IMR-90 (cell line): ENCODE measurements around the gene NCAM1. TPM values are rescaled to one million over a fixed set of nuclear protein-coding genes. Genes with fewer than 3 reads are reported as not detected.

Experiments used
- ATAC-seq: fragments of 200-7000 bp; cut with Tn5 transposase; 2 replicates; pipeline ENCODE4 v1.9.1; 2020; ENCODE audit warnings: low read depth, mild to moderate bottlenecking, moderate library complexity
- BruUV-seq: library from RNA; stranded (reverse); fragments of 400-500 nt; replicated peaks from 2 replicates; lab custom pipeline; 2021; lab: Mats Ljungman, UMichigan
- CTCF ChIA-PET: fragments of 300-600 bp; formaldehyde crosslinking; extraction: SDS; loops from one replicate; lab custom pipeline; 2021; ENCODE audit warnings: antibody characterized with exemption; lab: Yijun Ruan, JAX
- POLR2A ChIA-PET: fragments of 300-600 bp; sonication (Branson Sonifier 250); formaldehyde crosslinking; loops from one replicate; lab custom pipeline; 2022; ENCODE audit warnings: antibody characterized with exemption; ENCODE audit not compliant: unreplicated experiment; lab: Charles Lee
- DNase-seq: peaks from one replicate; pipeline ENCODE4 v3.0.0; 2013
- H2AFZ ChIP-seq: replicated peaks from 2 replicates; pipeline ENCODE3; 2013; ENCODE audit warnings: low read length, mild to moderate bottlenecking; ENCODE audit not compliant: poor library complexity
- H2AK5ac ChIP-seq: 2 replicates; pipeline ENCODE4 v1.6.1; 2013; ENCODE audit warnings: low read depth, low read length, inconsistent platforms
- H2AK9ac ChIP-seq: replicated peaks from 2 replicates; pipeline ENCODE3; 2013; ENCODE audit warnings: mild to moderate bottlenecking, low read depth, low read length, moderate library complexity; ENCODE audit not compliant: poor library complexity
- H2BK120ac ChIP-seq: 2 replicates; pipeline ENCODE4 v1.6.1; 2013; ENCODE audit warnings: low read depth, low read length, inconsistent platforms
- H2BK15ac ChIP-seq: 3 replicates; pipeline ENCODE4 v1.6.1; 2013; ENCODE audit warnings: low read depth, low read length, inconsistent platforms
- H2BK20ac ChIP-seq: 2 replicates; pipeline ENCODE4 v1.6.1; 2013; ENCODE audit warnings: low read depth, mild to moderate bottlenecking, inconsistent platforms, low read length, moderate library complexity
- H2BK5ac ChIP-seq: 2 replicates; pipeline ENCODE4 v1.6.1; 2013; ENCODE audit warnings: mild to moderate bottlenecking, low read depth, low read length, inconsistent platforms; ENCODE audit not compliant: poor library complexity, severe bottlenecking
- H3K14ac ChIP-seq: replicated peaks from 2 replicates; pipeline ENCODE4 v1.6.1; 2013; ENCODE audit warnings: low read depth, low read length, inconsistent platforms
- H3K18ac ChIP-seq: 2 replicates; pipeline ENCODE4 v1.6.1; 2013; ENCODE audit warnings: low read depth, low read length, control low read depth
- H3K23ac ChIP-seq: 2 replicates; pipeline ENCODE4 v1.6.1; 2013; ENCODE audit warnings: low read depth, low read length, inconsistent platforms
- H3K27ac ChIP-seq: 2 replicates; pipeline ENCODE4 v1.5.1; 2013; ENCODE audit warnings: mild to moderate bottlenecking, control low read depth, low read length; ENCODE audit not compliant: insufficient read depth
- H3K27me3 ChIP-seq: 2 replicates; pipeline ENCODE4 v1.6.1; 2013; ENCODE audit warnings: low read length; ENCODE audit not compliant: control insufficient read depth, insufficient read depth
- H3K36me3 ChIP-seq: 2 replicates; pipeline ENCODE4 v1.6.1; 2013; ENCODE audit warnings: low read length, mixed read lengths; ENCODE audit not compliant: control insufficient read depth, insufficient read depth
- H3K4ac ChIP-seq: 2 replicates; pipeline ENCODE4 v1.6.1; 2013; ENCODE audit warnings: low read depth, low read length, inconsistent platforms
- H3K4me1 ChIP-seq: 2 replicates; pipeline ENCODE4 v1.6.1; 2013; ENCODE audit warnings: low read length, mixed read lengths; ENCODE audit not compliant: control insufficient read depth, insufficient read depth
- H3K4me2 ChIP-seq: 2 replicates; pipeline ENCODE4 v1.6.1; 2013; ENCODE audit warnings: low read depth, mild to moderate bottlenecking, control low read depth, low read length, moderate library complexity
- H3K4me3 ChIP-seq: 2 replicates; pipeline ENCODE4 v1.5.1; 2013; ENCODE audit warnings: low read depth, mild to moderate bottlenecking, control low read depth, low read length, moderate library complexity; ENCODE audit not compliant: insufficient read depth
- H3K56ac ChIP-seq: 2 replicates; pipeline ENCODE4 v1.6.1; 2013; ENCODE audit warnings: low read length, inconsistent platforms; ENCODE audit not compliant: insufficient read depth; ENCODE audit errors: extremely low read depth
- H3K79me1 ChIP-seq, 2 experiments: 2 replicates each; pipeline ENCODE4 v1.6.1; 2013; ENCODE audit warnings: low read length in 2 of 2, inconsistent platforms in 1 of 2, low read depth in 1 of 2
- H3K9ac ChIP-seq: 2 replicates; pipeline ENCODE4 v1.6.1; 2013; ENCODE audit warnings: low read depth, low read length, control low read depth
- H3K9me1 ChIP-seq: 2 replicates; pipeline ENCODE4 v1.6.1; 2013; ENCODE audit warnings: low read length, inconsistent platforms; ENCODE audit not compliant: insufficient read depth
- H3K9me3 ChIP-seq: 2 replicates; pipeline ENCODE4 v1.6.1; 2013; ENCODE audit warnings: low read length; ENCODE audit not compliant: control insufficient read depth, insufficient read depth
- H4K20me1 ChIP-seq: 2 replicates; pipeline ENCODE4 v1.6.1; 2013; ENCODE audit warnings: low read length, inconsistent platforms; ENCODE audit not compliant: insufficient read depth
- H4K5ac ChIP-seq: 2 replicates; pipeline ENCODE4 v1.6.1; 2013; ENCODE audit warnings: mild to moderate bottlenecking, low read depth, low read length, control low read depth
- H4K8ac ChIP-seq, 2 experiments: 2 replicates each; pipeline ENCODE4 v1.6.1; 2013; ENCODE audit warnings: low read depth in 2 of 2, low read length in 2 of 2, control low read depth in 1 of 2, inconsistent platforms in 1 of 2
- H4K91ac ChIP-seq: 2 replicates; pipeline ENCODE4 v1.6.1; 2013; ENCODE audit warnings: low read depth, low read length, inconsistent platforms; ENCODE audit not compliant: insufficient read depth
- BHLHE40 ChIP-seq: fragments of 150-350 bp; IDR thresholded peaks from 2 replicates; pipeline ENCODE4 v1.6.1; 2016; ENCODE audit warnings: mild to moderate bottlenecking, low read depth, low read length
- CEBPB ChIP-seq: IDR thresholded peaks from 2 replicates; pipeline ENCODE4 v1.6.1; 2012; ENCODE audit warnings: low read depth, low read length, improper control_type of control experiment
- RAD21 ChIP-seq: IDR thresholded peaks from 2 replicates; pipeline ENCODE4 v1.6.1; 2012; ENCODE audit warnings: low read length, improper control_type of control experiment
- WGBS, 2 experiments: methylation state at CpG; one replicate each; pipeline versions ENCODE4 v1.1.5 to v1.1.7; 2013; ENCODE audit warnings: missing lambda C conversion rate in 2 of 2; ENCODE audit not compliant: insufficient read length in 1 of 2; ENCODE audit errors: extremely low coverage in 2 of 2; 5-methylcytosine and 5-hydroxymethylcytosine counted together
- dilution Hi-C: fragments of 300-500 bp; cut with HindIII; formaldehyde crosslinking; loops from one replicate; pipeline ENCODE4 v1.14.3; 2018; ENCODE audit warnings: low sequenced_read_pairs; ENCODE audit not compliant: unreplicated experiment
- in situ Hi-C: fragments of 300-500 bp; cut with MboI; formaldehyde crosslinking; loops from 3 replicates; pipeline ENCODE4 v1.14.3; 2019; ENCODE audit warnings: low sequenced_read_pairs, inconsistent platforms, mixed read lengths
- intact Hi-C: fragments of 100-400 bp; cut with micrococcal nuclease; formaldehyde crosslinking; loops from 2 replicates; pipeline ENCODE4 v1.10.0; 2022
- polyA plus RNA-seq, 3 experiments: library from polyadenylated mRNA; depleted of rRNA; stranded (reverse); fragments of >200 nt; gene quantifications; 2 replicates each; pipeline ENCODE4 v1.2.3, GENCODE V29; 2012; ENCODE audit warnings: low replicate concordance in 1 of 3
- total RNA-seq: library from RNA; depleted of rRNA; stranded (reverse); fragments of >200 nt; gene quantifications from 2 replicates; pipeline ENCODE4 v1.2.3, GENCODE V29; 2012

Gene NCAM1
- total and polyA plus RNA-seq, 2 of the 4 experiments (the other 2 are of a cell fraction) = 0.09 to 0.18 TPM

GRCh38 chr11:113082341-113082955, 121.2 kb downstream of the NCAM1 start:
- no TSS peak for BruUV-seq
- Histone ChIP-seq H4K8ac (no peak overlapping the region), H2BK5ac (no peak overlapping the region), H3K18ac (no peak overlapping the region), H3K4me1 (no peaks in the 10 kb centered on the region), H4K5ac (no peak overlapping the region), H2AFZ (no peak overlapping the region), H2BK20ac (no peak overlapping the region), H3K27me3 (no peaks in the 10 kb centered on the region), H3K56ac (no peak overlapping the region), H3K9ac (no peak overlapping the region), H2BK120ac (no peak overlapping the region), H3K4me2 (no peak overlapping the region), H3K4ac (no peak overlapping the region), H2AK5ac (no peak overlapping the region), H3K36me3 (no peaks in the 10 kb centered on the region), H3K9me1 (no peaks in the 10 kb centered on the region), H2BK15ac (no peak overlapping the region), H4K91ac (no peak overlapping the region), H3K14ac (no peak overlapping the region), H3K9me3 (0 out of 2 replicates have a peak, but pooled peaks cover under 1% of the 10 kb centered on the region), H3K4me3 (no peak overlapping the region), H4K20me1 (no peaks in the 10 kb centered on the region), H3K27ac (no peak overlapping the region), H3K23ac (no peak overlapping the region), H2AK9ac (no peak overlapping the region), H3K79me1 (no peaks in the 10 kb centered on the region)
- TF ChIP-seq RAD21 (no peak), CEBPB (0 out of 2 replicates have a peak, but pooled peaks have one; percentile 7), BHLHE40 (no peak)
- intact Hi-C loops = no loop called here
- dilution Hi-C loops = no loop called here
- ChIA-PET CTCF (no interaction called here), POLR2A (no interaction called here)
- ATAC-seq (no peak), DNase-seq (no peak)
- WGBS, 2 experiments = 58% methylated on average over 2 of the region's 12 CpGs; no CpG with 5 or more reads in 1 of the 2 experiments
- in situ Hi-C loops = no loop called here
